GM10847 (cell line): Measurements from ENCODE around the gene SHC2.

Experiments
- POLR2A ChIP-seq: IDR thresholded peaks from 2 replicates; pipeline ENCODE4 v1.6.1; 2011; ENCODE audit not compliant: insufficient read length; ENCODE audit errors: extremely low read depth

The SHC2 gene

DNA sequence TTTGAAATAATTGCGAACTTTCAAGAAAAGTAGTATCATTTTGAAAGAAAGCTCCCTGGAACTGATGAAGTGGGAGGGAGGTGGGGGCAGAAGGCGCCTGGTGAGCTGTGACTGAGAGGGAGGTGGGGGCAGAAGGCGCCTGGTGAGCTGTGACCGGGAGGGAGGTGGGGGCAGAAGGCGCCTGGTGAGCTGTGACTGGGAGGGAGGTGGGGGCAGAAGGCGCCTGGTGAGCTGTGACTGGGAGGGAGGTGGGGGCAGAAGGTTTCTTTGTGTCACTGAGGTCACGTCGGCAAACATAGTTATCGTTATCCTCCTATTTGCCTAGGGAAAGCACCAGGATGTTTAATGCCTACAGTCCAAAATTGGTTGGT lies 76.0 kb downstream of the SHC2 start:
- no peak for TF ChIP-seq POLR2A

DNA sequence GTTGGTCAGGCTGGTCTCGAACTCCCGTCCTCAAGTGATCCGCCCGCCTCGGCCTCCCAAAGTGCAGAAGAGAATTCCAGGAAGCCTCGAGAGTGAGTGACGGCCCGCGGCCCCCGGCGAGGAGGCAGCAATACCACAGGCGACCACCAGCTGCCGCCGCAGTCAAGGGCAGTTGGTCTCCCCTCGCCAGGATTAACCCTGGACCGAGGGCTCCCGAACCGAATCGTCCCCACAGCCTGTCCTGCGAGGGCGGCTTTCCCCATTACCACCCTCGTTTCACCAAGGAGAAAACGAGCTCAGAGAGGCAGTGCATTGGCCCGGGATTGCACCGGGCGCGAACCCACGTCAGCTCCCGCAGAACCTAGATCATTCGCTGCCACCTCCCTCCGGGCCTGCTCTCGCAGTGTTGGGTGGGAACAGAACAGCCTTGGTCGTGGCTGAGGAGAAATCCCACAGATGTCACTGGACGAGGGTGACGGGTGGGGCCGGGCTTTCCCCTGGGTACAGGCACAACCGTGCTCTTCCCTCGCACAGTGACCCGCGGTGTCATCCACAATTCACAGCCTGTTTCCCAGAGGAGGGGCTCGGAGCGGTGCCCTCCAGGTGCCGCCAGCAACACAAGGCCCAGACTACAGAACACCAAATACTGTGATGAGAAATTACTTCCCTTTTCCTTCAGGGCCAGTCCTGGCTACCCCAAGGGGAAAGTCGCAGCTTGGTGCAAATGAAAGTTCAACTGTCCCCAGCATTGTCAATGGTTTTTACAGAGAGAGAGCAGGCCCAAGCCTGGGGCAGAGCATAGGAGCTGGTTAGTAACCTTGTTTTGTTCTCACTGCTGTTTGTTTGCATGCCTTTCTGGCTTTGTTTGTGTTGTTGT lies 76.7 kb downstream of the SHC2 start:
- no peak for TF ChIP-seq POLR2A

DNA sequence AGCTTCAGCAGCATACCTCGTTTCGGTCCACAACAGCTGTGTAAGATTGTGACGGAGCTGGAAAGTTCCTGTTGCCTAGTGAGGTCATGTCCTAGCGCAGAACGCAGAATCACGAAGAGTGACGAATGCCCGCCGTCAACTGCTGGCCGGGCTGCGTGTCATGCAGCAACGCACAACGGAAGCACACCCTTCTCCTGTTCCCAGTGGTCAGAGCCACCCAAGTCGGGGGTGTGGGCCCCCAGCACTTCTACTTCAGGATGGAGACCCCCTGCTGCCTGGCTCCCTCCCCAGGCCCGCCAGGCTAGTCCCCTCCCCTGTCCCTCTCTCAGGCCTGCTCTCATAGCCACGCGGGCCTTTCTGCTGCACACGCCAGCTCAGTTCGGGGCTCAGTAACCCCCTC lies 77.8 kb downstream of the SHC2 start:
- no peak for TF ChIP-seq POLR2A

DNA sequence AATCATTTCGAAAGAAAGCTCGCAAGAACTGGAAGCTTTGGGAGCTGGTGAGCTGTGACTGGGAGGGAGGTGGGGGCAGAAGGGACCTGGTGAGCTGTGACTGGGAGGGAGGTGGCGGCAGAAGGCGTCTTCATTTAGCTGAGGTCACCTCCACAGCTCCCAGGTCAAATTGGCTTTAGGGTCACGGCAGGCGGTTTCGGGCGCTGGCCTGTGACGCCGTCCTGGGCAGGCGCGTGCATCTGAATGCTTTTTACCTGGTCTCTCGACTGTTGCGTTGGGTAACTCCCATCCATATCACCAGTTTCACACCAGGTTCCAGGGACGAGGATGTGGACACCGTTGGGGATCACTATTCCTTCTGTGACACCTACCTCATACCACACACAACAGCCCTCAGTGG lies 81.0 kb downstream of the SHC2 start:
- TF ChIP-seq POLR2A, result no peak

DNA sequence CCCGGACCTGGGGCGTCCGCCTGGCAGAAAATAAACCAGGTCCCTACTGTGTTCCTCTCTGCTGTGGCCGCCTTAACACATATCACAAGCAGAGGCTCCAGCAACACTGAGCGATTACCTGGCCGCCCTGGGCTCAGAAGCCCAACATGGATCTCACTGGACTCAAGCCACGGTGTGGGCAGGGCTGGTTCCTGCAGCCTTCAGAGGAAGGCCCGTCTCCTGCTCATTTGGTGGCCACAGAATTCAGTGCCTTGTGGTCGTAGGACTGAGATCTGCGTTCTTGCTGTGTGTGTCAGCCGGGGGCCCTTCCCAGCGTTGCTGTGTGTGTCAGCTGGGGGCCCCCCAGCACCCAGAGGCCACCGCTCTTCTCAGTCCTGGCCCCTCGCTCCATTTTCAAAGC lies 82.1 kb downstream of the SHC2 start:
- no peak for TF ChIP-seq POLR2A

DNA sequence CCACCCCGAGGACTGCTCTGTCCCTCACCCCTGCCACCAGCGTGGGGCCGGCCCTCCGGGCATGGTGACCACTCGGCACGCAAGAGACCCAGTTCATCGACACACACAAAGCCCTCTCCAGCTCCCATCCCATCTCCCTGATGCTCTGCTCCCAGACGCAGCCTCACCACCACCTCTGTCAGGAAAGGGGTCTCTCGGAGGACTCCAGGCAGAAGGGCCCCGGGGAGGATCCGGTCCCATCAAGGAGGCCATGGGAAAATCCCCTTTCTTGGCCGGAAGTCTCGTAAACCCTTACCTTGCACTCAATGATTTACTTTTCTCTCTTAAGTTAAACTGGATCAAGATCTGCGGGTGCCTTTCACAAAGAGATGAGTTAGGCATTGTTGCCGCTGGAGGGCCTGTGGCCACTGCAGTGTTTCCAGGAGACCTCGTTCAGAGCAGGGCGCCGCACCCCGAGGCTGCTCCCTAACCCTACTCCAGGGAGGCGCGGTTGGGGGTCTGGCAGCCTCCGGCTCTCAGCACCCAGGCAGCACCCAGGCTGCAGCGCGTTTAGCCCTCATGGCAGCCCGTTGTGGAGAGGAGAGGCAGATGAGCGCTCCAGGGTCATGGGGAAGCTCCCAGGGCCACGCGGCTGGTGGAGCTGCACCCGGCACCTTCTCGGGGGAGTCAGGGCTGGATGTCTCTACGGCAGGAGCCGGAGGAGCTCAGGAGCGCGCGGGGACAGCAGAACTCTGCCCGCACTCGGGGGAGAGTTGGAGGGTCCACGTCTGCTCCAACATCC lies 82.8 kb downstream of the SHC2 start:
- TF ChIP-seq POLR2A, result no peak

DNA sequence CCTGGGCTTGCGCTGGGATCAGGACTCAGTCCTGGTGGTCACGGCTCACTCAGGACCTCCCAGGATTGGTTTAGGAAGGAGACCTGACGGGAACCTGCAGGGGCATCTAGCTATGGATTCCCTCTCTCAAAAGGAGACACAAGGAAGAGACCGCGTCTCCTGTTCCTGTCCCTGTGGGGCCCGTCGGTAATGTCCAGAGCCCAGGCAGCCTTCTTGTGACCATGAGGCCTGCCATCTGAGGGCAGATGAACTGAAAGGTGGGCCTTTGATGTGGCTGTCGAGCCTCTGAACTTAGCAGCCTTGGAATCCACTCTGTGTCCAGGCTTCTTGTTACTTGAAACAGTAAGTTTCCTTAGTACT lies 84.7 kb downstream of the SHC2 start:
- no peak for TF ChIP-seq POLR2A

DNA sequence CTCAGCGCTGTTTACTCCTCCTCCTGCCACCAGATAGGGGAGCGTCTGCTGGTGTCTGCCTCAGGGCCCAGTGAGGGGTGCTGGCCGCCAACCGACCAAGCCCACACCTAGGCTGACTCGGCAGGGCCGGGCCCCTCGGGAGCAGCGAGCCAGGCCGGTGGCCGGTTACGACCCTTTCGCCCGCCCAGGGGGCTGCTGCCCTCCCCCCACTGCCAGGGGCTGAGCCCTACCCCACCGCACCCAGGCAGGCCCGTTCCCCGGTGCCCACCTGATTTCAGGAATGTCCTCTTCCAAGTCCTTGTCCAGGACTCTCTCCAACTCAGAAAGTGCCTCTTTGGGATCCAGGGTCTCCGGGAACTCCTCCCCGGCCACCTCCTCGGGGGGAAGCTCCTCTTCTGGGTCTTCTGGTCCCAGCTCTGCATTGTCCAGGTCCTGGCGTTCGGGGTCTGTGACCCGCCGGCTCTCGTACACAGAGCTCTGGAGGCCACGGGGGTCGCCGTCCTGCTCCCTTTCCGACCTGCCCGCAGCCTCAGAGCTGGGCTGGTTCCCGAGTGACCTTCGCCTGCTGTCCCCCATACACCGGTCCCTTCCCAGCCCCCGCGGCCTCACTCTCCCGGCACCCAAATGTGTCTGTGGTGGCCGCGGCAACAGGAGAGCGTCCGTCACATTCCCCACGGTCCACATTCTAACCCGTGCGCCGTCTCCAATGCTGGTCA lies 85.3 kb downstream of the SHC2 start:
- TF ChIP-seq POLR2A, result no peak

DNA sequence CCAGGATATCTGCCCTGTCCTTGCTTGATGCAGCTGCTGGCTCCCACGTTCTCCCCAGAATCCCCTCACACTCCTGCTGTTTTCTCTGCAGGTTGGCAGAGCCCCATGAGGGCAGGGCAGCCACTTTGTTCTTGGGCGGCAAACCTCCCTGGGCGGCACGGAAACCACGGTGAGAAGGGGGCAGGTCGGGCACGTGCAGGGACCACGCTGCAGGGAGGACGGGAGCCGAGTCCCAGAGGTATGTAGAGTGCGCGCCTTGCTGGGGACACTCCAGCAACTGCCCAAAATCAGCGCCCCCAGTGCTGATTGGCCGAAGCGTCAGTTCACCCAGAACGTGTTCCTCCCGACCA lies 86.0 kb downstream of the SHC2 start:
- no peak for TF ChIP-seq POLR2A

DNA sequence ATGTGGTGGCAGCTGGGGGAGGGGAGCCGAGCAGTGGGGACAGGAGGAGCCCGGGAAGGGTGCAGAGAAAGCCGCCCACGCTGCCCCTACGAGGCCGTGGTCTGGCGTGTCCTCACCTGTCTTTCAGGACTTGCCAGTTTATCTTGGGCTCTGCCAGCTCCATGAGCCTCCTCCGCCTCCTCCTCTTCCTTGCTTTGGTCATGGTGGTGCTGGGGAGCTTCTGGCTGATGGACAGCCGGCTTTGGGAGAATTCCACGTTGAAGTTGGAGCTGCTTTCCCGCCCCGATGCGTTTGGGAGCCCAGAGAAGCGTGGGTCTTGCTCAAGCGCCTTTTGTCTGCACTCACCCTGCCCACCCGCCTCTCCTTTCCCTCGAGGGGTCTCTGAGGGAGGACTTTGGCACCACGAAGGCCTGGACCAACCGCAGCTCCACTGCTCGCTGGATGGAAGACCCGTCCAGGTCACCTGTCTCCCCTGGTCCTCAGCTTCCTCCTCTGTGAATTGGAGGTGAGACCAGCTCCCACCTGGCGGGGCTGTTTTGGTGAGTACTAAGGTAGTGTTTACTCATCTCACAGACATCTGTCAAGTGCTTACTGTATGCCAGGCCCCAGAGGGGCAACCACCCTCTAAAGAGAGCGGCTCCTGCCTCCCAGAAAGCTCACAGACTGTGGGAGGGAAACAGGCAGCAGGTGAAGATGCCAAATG lies 86.5 kb downstream of the SHC2 start:
- TF ChIP-seq POLR2A, result no peak

DNA sequence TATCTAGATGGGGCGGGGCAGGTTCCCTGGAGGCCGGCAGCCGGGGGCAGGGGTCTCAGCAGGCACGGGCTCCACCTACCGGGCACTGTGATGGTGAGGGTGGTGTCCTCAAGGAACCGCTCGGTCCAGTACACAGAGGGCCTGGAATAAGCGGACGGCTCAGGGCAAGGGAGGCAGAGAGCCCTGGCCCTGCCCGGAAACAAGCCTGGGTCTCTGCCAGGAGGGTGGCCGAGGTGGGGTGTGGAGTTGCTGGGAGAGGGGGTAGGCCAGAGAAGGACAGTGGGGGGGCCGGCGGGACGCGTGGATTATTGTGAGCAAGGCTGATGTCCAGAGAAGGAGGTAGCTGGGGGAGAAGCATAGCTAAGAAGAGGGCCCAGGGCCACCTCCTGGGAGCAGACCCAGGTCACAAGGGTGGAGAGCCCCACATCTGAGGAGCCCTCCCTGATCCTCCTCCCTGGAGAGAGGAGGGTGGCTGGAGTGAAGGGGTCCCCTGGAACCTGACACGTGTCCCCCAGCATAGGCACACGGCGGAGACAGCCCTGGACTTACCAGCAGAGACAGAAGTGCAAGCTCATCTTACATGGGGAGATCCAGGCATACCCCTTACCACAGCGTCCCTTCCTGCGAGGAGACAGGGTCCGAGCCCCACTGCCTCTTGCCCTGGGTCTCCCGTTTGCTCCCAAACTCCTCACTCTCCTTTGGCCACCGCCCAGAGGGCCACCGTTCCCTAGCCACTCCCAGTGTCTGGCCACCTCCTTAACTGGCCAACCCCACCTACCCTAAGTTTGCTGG lies 87.2 kb downstream of the SHC2 start:
- TF ChIP-seq POLR2A, result no peak

DNA sequence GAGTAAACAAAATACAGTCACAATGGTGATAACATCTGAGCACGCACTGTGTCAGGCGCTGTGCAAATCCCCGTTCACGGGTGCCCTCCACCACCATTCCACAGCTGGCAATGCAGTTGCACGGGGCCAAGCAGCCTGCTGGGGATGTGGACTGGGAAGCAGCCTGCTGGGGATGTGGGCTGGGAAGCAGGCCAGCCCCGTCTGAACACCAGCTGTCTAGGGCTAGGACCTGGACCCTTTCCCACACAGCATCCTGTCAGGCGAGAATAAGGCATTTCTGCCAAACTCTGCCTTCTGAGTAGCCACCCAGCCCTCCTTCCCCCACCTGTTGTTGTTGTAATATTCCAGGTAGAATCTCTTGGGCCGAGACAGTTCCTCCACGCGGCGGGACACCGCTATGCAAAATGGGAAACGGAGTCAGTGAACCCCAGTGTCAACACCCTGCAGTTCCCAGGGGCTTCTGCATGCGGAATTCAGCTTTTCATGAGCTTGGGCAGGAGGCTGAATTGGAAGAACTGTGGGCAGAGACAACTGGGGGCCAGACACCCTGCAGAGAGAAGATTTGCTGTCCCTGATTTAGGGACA lies 88.4 kb downstream of the SHC2 start:
- TF ChIP-seq POLR2A, result no peak

DNA sequence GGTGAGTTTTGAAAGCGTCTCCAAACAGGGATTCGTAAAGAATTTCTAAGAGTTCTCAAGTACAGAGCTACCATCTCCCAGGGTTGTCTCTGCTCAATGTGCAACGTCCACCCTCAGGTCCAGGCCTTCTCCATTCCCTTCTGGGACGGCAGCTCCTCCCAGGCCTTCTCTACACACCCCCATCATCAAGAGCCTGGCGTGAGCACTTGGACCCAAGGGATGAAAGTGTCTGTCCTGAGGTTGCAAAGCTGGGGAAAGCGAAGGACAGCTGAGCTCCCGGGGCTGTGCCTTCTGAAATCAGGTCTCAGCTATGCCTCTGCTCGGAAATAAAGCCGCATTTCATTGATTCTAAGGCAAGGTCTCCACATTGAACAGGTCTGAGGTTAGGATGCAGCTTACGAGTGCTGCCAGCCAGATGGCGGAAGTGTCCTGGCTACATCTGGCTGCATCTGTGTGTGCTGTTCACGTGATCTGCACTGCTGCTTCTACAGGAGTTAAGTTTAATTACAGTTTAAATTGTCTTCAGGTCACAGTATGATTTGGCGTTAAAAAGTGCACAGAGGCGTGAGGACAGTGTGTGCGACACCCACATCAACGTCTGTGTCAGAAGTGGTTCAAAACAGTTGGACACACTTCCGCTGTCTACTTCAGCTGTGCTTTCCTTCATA lies 89.2 kb downstream of the SHC2 start:
- TF ChIP-seq POLR2A, result no peak

DNA sequence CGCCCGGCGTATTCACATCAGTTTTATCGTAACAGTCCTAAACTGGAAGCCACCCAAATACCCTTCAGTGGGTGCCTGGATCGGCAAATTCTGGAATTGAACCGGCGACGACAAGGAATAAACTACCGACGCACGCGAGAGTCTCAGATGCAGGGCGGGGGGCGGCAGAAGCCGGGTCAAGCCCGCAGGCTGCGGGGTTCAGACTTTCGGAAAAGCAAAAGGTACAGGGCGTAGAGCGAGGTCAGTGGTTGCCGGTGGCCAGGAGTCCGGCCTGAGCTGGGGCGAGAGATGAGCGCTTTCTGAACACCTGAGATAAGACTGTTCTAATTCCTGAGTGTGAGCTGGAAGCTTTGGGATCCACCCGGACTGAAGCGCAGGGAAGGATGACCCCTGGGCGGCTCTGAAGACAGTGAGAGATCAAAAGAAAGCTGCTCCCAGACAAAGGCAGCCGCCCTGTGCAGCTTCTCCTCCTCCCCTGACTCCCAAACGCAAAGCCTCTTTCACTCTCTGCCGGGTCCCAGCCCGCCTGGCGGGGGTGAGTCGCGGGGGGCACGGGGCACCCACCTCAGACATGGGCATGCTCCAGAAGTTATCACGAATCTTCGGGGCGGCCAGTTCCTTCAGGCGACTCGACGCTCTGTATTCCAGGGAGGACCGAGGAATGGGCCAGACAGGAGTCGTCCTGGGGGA lies 90.0 kb downstream of the SHC2 start:
- no peak for TF ChIP-seq POLR2A

DNA sequence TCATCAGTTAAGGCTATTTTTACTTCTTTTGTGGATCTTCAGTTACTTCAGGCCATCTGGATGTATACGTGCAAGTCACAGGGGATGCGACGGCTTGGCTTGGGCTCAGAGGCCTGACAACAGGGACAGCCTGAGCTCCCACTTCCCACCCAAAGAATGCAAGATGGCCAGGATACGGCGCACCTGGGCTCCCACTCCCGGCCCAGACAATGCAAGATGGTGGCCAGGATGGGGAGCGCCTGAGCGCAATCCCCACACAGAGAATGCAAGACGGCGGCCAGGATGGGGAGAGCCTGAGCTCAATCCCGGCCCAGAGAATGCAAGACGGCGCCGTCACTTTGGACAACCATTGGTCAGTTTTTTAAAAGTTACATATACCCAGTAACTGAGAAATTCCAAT lies 91.0 kb downstream of the SHC2 start:
- no peak for TF ChIP-seq POLR2A
